Kasumi-1 (cell line): ENCODE measurements around the gene FN3KRP.
"Not testable (repeated sequence)": the region's sequence is repeated elsewhere in the genome, so short reads cannot be mapped to it uniquely, and the experiment has no call there.

Experiments
- DNase-seq, 2 experiments: peaks; one replicate each; lab custom pipeline; 2025; lab: John Stamatoyannopoulos, UW

Gene FN3KRP

GRCh38 chr17:82744736-82745135 is 28.2 kb downstream of the FN3KRP start:
- DNase-seq: not testable (repeated sequence)

DNA sequence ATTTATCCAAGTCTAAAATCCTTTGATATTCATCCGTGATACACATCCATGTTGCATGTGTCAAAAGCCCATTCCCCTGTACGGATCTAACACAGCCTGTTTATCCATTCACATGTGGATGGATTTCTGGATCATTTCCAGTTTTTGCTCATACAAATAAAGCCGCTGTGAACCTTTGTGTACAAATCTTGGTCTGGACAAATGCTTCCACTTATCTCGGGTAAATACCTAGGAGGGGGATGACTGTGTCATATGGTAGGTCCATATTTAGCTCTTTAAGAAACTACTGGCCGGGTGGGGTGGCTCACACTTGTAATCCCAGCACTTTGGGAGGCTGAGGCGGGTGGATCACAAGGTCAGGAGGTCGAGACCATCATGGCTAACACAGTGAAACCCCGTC is 29.0 kb downstream of the FN3KRP start:
- no peak for DNase-seq

DNA sequence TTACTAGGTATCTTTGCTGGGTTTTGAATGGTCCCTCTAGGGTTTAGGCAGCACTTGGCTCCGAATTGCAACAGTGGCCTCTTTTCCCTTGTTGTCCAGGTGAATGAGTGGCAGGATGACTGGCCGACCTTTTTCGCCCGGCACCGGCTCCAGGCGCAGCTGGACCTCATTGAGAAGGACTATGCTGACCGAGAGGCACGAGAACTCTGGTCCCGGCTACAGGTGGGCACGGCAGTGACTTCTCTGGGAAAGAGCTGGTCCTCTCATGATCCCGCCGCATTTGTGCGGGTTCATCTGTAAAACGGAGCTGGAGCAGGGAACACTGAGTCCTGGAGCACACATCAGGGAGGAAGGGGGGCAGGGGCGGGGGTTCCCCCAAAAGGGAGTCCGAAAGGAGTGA is 32.2 kb downstream of the FN3KRP start:
- DNase-seq: no peak

DNA sequence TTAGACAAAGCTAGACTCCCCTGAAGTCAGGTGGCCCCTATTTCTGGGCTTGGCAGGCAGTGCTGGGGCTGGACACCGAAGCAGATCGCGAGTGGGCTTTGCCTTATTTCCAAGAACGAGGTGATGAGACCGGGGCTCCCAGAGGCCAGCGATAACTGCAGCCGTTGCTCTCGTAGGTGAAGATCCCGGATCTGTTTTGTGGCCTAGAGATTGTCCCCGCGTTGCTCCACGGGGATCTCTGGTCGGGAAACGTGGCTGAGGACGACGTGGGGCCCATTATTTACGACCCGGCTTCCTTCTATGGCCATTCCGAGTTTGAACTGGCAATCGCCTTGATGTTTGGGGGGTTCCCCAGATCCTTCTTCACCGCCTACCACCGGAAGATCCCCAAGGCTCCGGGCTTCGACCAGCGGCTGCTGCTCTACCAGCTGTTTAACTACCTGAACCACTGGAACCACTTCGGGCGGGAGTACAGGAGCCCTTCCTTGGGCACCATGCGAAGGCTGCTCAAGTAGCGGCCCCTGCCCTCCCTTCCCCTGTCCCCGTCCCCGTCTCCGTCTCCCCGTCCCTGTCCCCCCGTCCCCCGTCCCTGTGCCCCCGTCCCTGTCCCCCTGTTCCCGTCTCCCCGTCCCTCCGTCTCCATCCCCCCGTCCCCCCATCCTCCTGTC is 33.9 kb downstream of the FN3KRP start:
- DNase-seq: no peak

GRCh38 chr17:82751171-82751570 is 34.7 kb downstream of the FN3KRP start:
- no peak for DNase-seq

- peak; percentile 93 to 96 for DNase-seq
These were observed 35.3 kb downstream of the FN3KRP start, which contains the start of gene TBCD for GRCh38 chr17:82751571-82752370. TSS of gene TBCD (plus strand) at chr17:82752065. CDS start at chr17:82752194, 129 bp downstream.

GRCh38 chr17:82752371-82753200 is 36.1 kb downstream of the FN3KRP start:
- peak in 1 of 2 experiments; percentile 23 for DNase-seq

DNA sequence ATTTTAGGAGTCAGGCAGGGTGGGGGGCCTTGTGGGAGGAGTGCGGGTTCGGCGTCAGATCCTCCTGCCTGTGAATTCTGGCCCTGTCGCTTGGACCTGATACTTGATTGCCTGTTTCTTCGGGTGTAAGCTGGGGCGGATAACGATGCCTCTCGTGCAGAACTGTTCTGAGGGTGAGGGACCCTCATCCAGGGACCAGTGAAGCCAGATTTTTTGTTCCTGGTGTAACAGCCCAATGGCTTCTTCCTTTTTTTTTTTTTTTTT is 36.6 kb downstream of the FN3KRP start:
- DNase-seq: no peak

DNA sequence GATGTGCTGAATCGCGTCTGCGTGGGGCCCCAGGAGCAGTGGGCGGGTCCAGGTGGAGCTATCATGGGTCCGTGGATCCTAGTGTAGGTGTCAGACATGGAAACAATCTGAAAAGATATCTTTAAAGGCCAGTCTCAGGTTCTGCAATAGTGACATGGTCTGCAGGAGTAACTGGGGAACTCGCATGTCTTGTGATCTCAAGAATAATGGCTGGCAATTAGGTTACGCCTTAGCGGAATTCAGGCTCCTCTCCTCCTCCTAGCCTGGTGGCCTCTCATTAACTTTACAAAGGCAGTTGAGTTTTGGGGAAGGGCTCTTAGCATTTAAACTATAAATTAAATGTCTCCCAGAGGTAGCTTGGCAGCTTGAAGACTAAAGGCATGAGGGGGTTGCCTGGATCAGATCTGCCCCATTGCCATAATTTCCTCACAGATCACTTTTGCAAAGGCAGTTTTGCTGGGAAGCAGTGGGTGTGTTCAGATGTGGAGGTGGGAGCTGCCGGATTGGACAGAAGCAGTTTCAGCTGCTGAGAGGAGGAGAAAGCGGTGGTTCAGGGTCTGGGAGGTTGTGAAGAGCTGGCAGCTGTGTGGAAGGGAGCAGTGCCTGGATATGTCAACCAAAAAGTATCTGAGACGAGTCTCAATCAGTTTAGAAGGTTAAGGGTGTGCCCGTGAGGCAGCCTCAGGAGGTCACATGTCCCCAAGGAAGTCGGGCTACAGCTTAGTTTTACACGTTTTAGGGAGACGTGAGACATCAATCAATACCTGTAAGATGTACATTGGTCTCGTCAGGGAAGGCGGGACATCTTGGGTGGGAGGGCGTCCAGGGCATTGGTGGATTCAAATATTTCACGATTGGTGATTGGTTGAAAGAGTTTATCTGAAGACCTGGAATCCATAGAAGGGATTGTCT is 38.0 kb downstream of the FN3KRP start:
- no peak for DNase-seq

GRCh38 chr17:82756166-82756565 is 39.7 kb downstream of the FN3KRP start:
- no peak for DNase-seq

DNA sequence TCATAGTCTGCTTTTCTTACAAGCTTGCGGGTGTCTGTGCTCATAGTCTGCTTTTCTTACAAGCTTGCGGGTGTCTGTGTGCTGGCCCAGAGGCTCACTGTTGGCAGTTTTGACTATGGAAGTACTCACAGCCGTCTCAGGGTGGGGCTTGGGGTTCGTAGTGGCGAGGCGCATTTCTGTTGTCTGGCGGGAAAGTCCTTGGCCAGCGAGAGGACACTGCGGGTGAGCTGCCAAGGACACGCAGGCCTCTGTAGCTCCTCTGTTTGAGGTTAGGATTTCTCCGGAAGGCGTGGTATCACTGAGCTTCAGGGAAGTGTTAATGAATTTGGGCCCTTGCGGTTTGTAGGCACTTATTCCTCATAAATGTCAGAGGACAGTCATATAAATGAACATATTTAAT is 48.9 kb downstream of the FN3KRP start:
- no peak for DNase-seq

DNA sequence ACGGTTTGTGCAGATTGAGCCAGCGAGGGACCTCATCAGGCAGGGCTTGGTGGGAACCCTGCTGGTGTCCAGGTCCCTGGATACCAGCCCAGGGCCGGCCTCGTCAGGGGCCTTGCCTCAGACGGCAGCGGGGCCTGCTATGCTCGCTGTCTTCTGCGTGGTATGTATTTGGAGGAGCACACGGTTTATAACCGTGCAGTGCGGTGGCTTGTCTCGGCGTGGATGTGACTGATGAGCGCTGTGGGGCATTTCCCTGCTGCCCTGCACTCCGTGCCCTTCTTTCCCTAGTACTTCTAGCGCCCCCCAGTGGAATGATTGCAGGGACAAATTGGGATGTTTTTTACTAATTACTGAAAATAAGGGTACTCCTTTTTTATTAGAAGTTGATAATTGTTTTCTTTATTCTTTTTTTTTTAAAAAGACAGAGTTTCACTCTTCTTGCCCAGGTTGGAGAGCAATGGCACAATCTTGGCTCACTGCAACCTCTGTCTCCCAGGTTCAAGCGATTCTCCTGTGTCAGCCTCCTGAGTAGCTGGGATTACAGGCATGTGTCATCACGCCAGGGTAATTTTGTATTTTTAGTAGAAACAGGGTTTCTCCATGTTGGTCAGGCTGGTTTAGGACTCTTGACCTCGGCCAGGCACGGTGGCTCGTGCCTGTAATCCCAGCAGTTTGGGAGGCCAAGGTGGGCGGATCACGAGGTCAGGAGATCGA is 50.7 kb downstream of the FN3KRP start:
- peak; percentile 71 to 91 for DNase-seq

GRCh38 chr17:82769041-82769440 is 52.5 kb downstream of the FN3KRP start:
- no peak for DNase-seq

- DNase-seq: peak in 1 of 2 experiments; percentile 18
These were observed 55.5 kb downstream of the FN3KRP start for GRCh38 chr17:82772026-82772425.

DNA sequence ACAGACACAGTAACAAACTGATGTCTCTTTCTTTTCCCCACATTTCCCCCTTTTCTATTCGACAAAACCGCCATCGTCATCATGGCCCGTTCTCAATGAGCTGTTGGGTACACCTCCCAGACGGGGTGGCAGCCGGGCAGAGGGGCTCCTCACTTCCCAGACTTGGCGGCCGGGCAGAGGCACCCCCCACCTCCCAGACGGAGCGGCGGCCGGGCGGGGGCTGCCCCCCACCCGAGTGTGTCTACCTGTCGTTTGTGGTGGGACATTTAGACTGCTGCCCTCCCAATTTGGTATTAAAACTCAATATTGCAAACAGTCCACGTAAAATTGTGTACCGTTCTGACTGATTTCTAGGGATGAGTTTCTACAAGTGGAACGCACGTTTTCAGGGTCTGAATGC is 58.0 kb downstream of the FN3KRP start:
- not testable (repeated sequence) for DNase-seq

- DNase-seq: peak; percentile 41 to 57
These were observed 58.7 kb downstream of the FN3KRP start for GRCh38 chr17:82775001-82775823.

- no peak for DNase-seq
These were observed 59.9 kb downstream of the FN3KRP start for GRCh38 chr17:82776454-82776853.
